Panc1 (cell line): Measurements from ENCODE around the gene PSMC6. TPM values are rescaled to one million over a fixed set of nuclear protein-coding genes. Genes with fewer than 3 reads are reported as not detected.

Source experiments
- ATAC-seq: fragments of 200-7000 bp; cut with Tn5 transposase; 2 replicates; pipeline ENCODE4 v1.9.1; 2020; ENCODE audit warnings: mild to moderate bottlenecking, moderate library complexity
- BruUV-seq: library from RNA; stranded (reverse); fragments of 400-500 nt; replicated peaks from 2 replicates; lab custom pipeline; 2021; lab: Mats Ljungman, UMichigan
- CTCF ChIA-PET: fragments of 300-600 bp; sonication (Branson Sonifier 250); formaldehyde crosslinking; loops from one replicate; lab custom pipeline; 2022; ENCODE audit warnings: antibody characterized with exemption; lab: Charles Lee
- POLR2A ChIA-PET: fragments of 300-600 bp; sonication (Branson Sonifier 250); formaldehyde crosslinking; loops from one replicate; lab custom pipeline; 2022; ENCODE audit warnings: antibody characterized with exemption; lab: Charles Lee
- DNase-seq: peaks from one replicate; pipeline ENCODE4 v3.0.0-alpha.2; 2010; ENCODE audit warnings: low read depth, low spot score
- H3K27ac ChIP-seq: 2 replicates; pipeline ENCODE4 v1.5.1; 2011; ENCODE audit warnings: mild to moderate bottlenecking, low read length, inconsistent platforms
- H3K27me3 ChIP-seq: fragments of 200-500 bp; sonication (Bioruptor generic); 2 replicates; pipeline ENCODE4 v1.6.0; 2014; ENCODE audit warnings: low read length, inconsistent platforms; ENCODE audit not compliant: control insufficient read depth, insufficient read depth
- H3K36me3 ChIP-seq: fragments of 200-500 bp; sonication (Bioruptor generic); 2 replicates; pipeline ENCODE4 v1.5.1; 2014; ENCODE audit warnings: inconsistent platforms, mild to moderate bottlenecking, low read length, moderate library complexity; ENCODE audit not compliant: control insufficient read depth, insufficient read depth
- H3K4me1 ChIP-seq: 2 replicates; pipeline ENCODE4 v1.5.1; 2011; ENCODE audit warnings: inconsistent platforms, mild to moderate bottlenecking, low read length, moderate library complexity; ENCODE audit not compliant: control insufficient read depth, insufficient read depth
- H3K4me3 ChIP-seq, 2 experiments: 2 replicates each; pipeline ENCODE4 v1.5.1; 2011 to 2012; ENCODE audit warnings: low read depth in 2 of 2, low read length in 2 of 2, mild to moderate bottlenecking in 2 of 2, inconsistent platforms in 1 of 2, moderate library complexity in 1 of 2
- H3K9me3 ChIP-seq: fragments of 200-500 bp; sonication (Bioruptor generic); 2 replicates; pipeline ENCODE4 v1.5.1; 2014; ENCODE audit warnings: low read depth, mild to moderate bottlenecking, inconsistent platforms, low read length, moderate library complexity; ENCODE audit not compliant: control insufficient read depth, insufficient read depth
- CTCF ChIP-seq: fragments of 450-650 bp; IDR thresholded peaks from 2 replicates; pipeline ENCODE4 v1.5.1; 2017; ENCODE audit warnings: mild to moderate bottlenecking
- POLR2AphosphoS5 ChIP-seq: IDR thresholded peaks from 2 replicates; pipeline ENCODE4 v1.6.1; 2012; ENCODE audit warnings: mild to moderate bottlenecking, low read depth, low read length, moderate library complexity
- SIN3A ChIP-seq: IDR thresholded peaks from 2 replicates; pipeline ENCODE4 v1.6.1; 2012; ENCODE audit warnings: low read depth, mild to moderate bottlenecking, low read length, moderate library complexity, borderline replicate concordance; ENCODE audit not compliant: insufficient read depth
- TCF7L2 ChIP-seq: IDR thresholded peaks from 2 replicates; pipeline ENCODE4 v1.6.1; 2011; ENCODE audit warnings: mild to moderate bottlenecking, low read depth, low read length, inconsistent platforms
- in situ Hi-C: cut with HindIII; loops from 2 replicates; pipeline ENCODE4 v1.10.0; 2016; ENCODE audit warnings: low sequenced_read_pairs, low pct_unique_long_range_greater_than_20kb
- intact Hi-C: fragments of 100-400 bp; cut with micrococcal nuclease; formaldehyde crosslinking; loops from one replicate; pipeline ENCODE4 v1.10.0; 2022; ENCODE audit not compliant: unreplicated experiment
- total RNA-seq: library from RNA; stranded (reverse); gene quantifications from one replicate; pipeline ENCODE4 v1.2.1, GENCODE V29; 2021; ENCODE audit not compliant: unreplicated experiment
- TF ChIP-seq, protein P1 (sequence below), 2 experiments: IDR thresholded peaks; 2 replicates each; pipeline ENCODE4 v1.6.1; 2011 to 2012; ENCODE audit warnings: low read depth in 2 of 2, control low read depth in 1 of 2, low read length in 1 of 2, mild to moderate bottlenecking in 1 of 2, moderate library complexity in 1 of 2; ENCODE audit not compliant: insufficient read depth in 1 of 2

PSMC6 gene
- total RNA-seq, 1 experiment from 2014 or later: 62.1 TPM

DNA sequence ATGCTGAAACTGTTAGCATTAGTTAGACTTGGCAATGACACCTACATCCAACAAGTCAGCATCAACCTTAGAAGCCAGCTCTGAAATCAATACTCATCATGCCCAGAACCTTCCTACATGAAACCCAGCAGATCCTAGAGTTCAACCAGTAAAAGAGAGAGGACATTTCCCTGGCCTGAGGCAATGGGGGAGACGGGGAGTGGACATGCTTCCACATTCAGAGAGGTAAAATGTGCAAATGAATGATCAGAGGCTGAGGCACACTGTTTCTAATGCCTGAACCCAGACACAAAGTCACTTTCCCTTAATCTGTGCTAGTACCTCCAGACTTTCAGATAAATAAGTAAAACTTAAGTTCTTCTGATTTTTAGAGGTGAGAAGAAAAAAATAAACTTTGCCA lies 46.2 kb upstream of the PSMC6 start:
- Histone ChIP-seq H3K27ac (no peak overlapping the region), H3K27me3 (no peaks in the 10 kb centered on the region), H3K36me3 (peaks cover 6% of the 10 kb centered on the region), H3K4me3 (no peak overlapping the region), H3K9me3 (no peaks in the 10 kb centered on the region), H3K4me1 (no peaks in the 10 kb centered on the region)
- TSS peak; percentile 17 for BruUV-seq
- TF ChIP-seq TCF7L2 (no peak), SIN3A (no peak), POLR2AphosphoS5 (no peak), CTCF (no peak)
- TF ChIP-seq, protein P1, sequence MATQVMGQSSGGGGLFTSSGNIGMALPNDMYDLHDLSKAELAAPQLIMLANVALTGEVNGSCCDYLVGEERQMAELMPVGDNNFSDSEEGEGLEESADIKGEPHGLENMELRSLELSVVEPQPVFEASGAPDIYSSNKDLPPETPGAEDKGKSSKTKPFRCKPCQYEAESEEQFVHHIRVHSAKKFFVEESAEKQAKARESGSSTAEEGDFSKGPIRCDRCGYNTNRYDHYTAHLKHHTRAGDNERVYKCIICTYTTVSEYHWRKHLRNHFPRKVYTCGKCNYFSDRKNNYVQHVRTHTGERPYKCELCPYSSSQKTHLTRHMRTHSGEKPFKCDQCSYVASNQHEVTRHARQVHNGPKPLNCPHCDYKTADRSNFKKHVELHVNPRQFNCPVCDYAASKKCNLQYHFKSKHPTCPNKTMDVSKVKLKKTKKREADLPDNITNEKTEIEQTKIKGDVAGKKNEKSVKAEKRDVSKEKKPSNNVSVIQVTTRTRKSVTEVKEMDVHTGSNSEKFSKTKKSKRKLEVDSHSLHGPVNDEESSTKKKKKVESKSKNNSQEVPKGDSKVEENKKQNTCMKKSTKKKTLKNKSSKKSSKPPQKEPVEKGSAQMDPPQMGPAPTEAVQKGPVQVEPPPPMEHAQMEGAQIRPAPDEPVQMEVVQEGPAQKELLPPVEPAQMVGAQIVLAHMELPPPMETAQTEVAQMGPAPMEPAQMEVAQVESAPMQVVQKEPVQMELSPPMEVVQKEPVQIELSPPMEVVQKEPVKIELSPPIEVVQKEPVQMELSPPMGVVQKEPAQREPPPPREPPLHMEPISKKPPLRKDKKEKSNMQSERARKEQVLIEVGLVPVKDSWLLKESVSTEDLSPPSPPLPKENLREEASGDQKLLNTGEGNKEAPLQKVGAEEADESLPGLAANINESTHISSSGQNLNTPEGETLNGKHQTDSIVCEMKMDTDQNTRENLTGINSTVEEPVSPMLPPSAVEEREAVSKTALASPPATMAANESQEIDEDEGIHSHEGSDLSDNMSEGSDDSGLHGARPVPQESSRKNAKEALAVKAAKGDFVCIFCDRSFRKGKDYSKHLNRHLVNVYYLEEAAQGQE (IDR thresholded peaks at IDR 0.05; ENCODE audit: insufficient read depth in 1 of 2, low read depth in 2 of 2, low read length in 1 of 2): no peak
- ChIA-PET POLR2A (no interaction called here), CTCF (no interaction called here)
- in situ Hi-C loops (no loop called here), intact Hi-C loops (no loop called here)
- ATAC-seq (no peak), DNase-seq (no peak)

- in situ Hi-C loops (no loop called here), intact Hi-C loops (no loop called here)
- BruUV-seq: no TSS peak
- no peak for TF ChIP-seq TCF7L2
- TF ChIP-seq POLR2AphosphoS5: no peak
- TF ChIP-seq CTCF: no peak
- TF ChIP-seq, protein P1 (IDR thresholded peaks at IDR 0.05; ENCODE audit: insufficient read depth in 1 of 2, low read depth in 2 of 2, low read length in 1 of 2): no peak
- no peak for TF ChIP-seq SIN3A
- H3K4me3 ChIP-seq: no peak overlapping the region
- ChIA-PET POLR2A (no interaction called here), CTCF (no interaction called here)
- no peak overlapping the region for H3K27ac ChIP-seq
- H3K9me3 ChIP-seq: no peaks in the 10 kb centered on the region
- H3K4me1 ChIP-seq: no peaks in the 10 kb centered on the region
- peaks cover 11% of the 10 kb centered on the region for H3K36me3 ChIP-seq
- no peaks in the 10 kb centered on the region for H3K27me3 ChIP-seq
- no peak for DNase-seq
- no peak for ATAC-seq
Measured at GRCh38 chr14:52661314-52661713, 45.7 kb upstream of the PSMC6 start.
